GM23338 (cell line): ENCODE measurements around the gene SMC2. TPM values are rescaled to one million over a fixed set of nuclear protein-coding genes. Genes with fewer than 3 reads are reported as not detected.
A peak's percentile ranks its signal among the peaks of the same experiment; 100 is the strongest.

ENCODE experiments used
- ATAC-seq: fragments of 200-7000 bp; cut with Tn5 transposase; 3 replicates; pipeline ENCODE4 v1.9.1; 2020
- DNase-seq: peaks from one replicate; pipeline ENCODE4 v3.0.0-alpha.2; 2015; ENCODE audit warnings: low spot score
- H2AFZ ChIP-seq: fragments of 200-600 bp; sonication (generic); 2 replicates; pipeline ENCODE4 v1.8.0; 2016; ENCODE audit warnings: antibody characterized with exemption, mild to moderate bottlenecking, moderate library complexity
- H3F3A ChIP-seq: fragments of 200-600 bp; sonication (generic); replicated peaks from 2 replicates; pipeline ENCODE4 v1.8.0; 2017; ENCODE audit warnings: antibody characterized with exemption, mixed run types, low read depth
- H3K27ac ChIP-seq: fragments of 200-600 bp; sonication (generic); 2 replicates; pipeline ENCODE4 v1.6.1; 2016; ENCODE audit warnings: low read depth
- H3K27me3 ChIP-seq: fragments of 200-600 bp; sonication (generic); 2 replicates; pipeline ENCODE4 v1.8.0; 2016; ENCODE audit warnings: mild to moderate bottlenecking, mixed run types, moderate library complexity; ENCODE audit not compliant: insufficient read depth
- H3K36me3 ChIP-seq: fragments of 200-600 bp; sonication (generic); 2 replicates; pipeline ENCODE4 v1.8.0; 2016; ENCODE audit warnings: mild to moderate bottlenecking; ENCODE audit not compliant: insufficient read depth
- H3K4me1 ChIP-seq: fragments of 200-600 bp; sonication (generic); 2 replicates; pipeline ENCODE4 v1.8.0; 2016; ENCODE audit warnings: mild to moderate bottlenecking, moderate library complexity; ENCODE audit not compliant: insufficient read depth
- H3K4me2 ChIP-seq: fragments of 200-600 bp; sonication (generic); 2 replicates; pipeline ENCODE4 v1.7.1; 2017; ENCODE audit warnings: mixed run types
- H3K4me3 ChIP-seq: fragments of 200-600 bp; sonication (generic); 2 replicates; pipeline ENCODE4 v1.6.1; 2016; ENCODE audit warnings: mixed run types
- H3K79me2 ChIP-seq: fragments of 200-600 bp; sonication (generic); replicated peaks from 2 replicates; pipeline ENCODE4 v1.8.0; 2017; ENCODE audit warnings: mild to moderate bottlenecking; ENCODE audit not compliant: insufficient read depth
- H3K9me2 ChIP-seq: fragments of 200-600 bp; sonication (generic); 2 replicates; pipeline ENCODE4 v1.8.0; 2017; ENCODE audit not compliant: insufficient read depth
- H4K20me1 ChIP-seq: fragments of 200-600 bp; sonication (generic); replicated peaks from 2 replicates; pipeline ENCODE4 v1.8.0; 2017; ENCODE audit warnings: mild to moderate bottlenecking; ENCODE audit not compliant: insufficient read depth
- H3K27ac Mint-ChIP-seq: 2 replicates; pipeline ENCODE4 v1.8.0; 2020; ENCODE audit warnings: inconsistent platforms, mild to moderate bottlenecking, moderate library complexity, mixed read lengths
- H3K27me3 Mint-ChIP-seq: 3 replicates; pipeline ENCODE4 v1.8.0; 2022; ENCODE audit warnings: low read depth, mild to moderate bottlenecking, moderate library complexity, mixed read lengths, inconsistent platforms; ENCODE audit not compliant: insufficient read depth, poor library complexity
- H3K36me3 Mint-ChIP-seq: 3 replicates; pipeline ENCODE4 v1.8.0; 2021; ENCODE audit warnings: low read depth, mild to moderate bottlenecking, inconsistent platforms, moderate library complexity, mixed read lengths
- H3K4me1 Mint-ChIP-seq: 3 replicates; pipeline ENCODE4 v1.8.0; 2020; ENCODE audit warnings: mild to moderate bottlenecking, inconsistent platforms, mixed read lengths
- H3K4me3 Mint-ChIP-seq: 3 replicates; pipeline ENCODE4 v1.8.0; 2021; ENCODE audit warnings: moderate library complexity, mild to moderate bottlenecking, inconsistent platforms, mixed read lengths
- H3K9me3 Mint-ChIP-seq: 3 replicates; pipeline ENCODE4 v1.8.0; 2020; ENCODE audit warnings: moderate library complexity, mild to moderate bottlenecking, inconsistent platforms, mixed read lengths
- CREB1 ChIP-seq: fragments of 250-450 bp; sonication (Bioruptor Pico); IDR thresholded peaks from 2 replicates; pipeline ENCODE4 v1.5.0; 2020; ENCODE audit warnings: low read depth, mild to moderate bottlenecking, moderate library complexity
- EZH2phosphoT487 ChIP-seq: fragments of 200-600 bp; sonication (generic); IDR thresholded peaks from one replicate; pipeline ENCODE4 v1.8.1; 2018; ENCODE audit warnings: antibody characterized with exemption; ENCODE audit not compliant: unreplicated experiment
- JUNB ChIP-seq: IDR thresholded peaks from one replicate; pipeline ENCODE4 v1.6.1; 2016; ENCODE audit warnings: antibody characterized with exemption; ENCODE audit not compliant: unreplicated experiment
- POLR2AphosphoS5 ChIP-seq: IDR thresholded peaks from 2 replicates; pipeline ENCODE4 v1.6.1; 2016; ENCODE audit warnings: antibody characterized with exemption, low read depth
- STAT1 ChIP-seq: IDR thresholded peaks from one replicate; pipeline ENCODE4 v1.6.1; 2016; ENCODE audit warnings: antibody characterized with exemption; ENCODE audit not compliant: unreplicated experiment
- ZNF331 ChIP-seq: fragments of 250-450 bp; sonication (Bioruptor Pico); IDR thresholded peaks from 2 replicates; pipeline ENCODE4 v1.5.0; 2020; ENCODE audit warnings: low read depth, mild to moderate bottlenecking, moderate library complexity
- polyA plus RNA-seq: library from polyadenylated mRNA; unstranded; fragments of >200 nt; fragmentation: Nextera tagmentation; extraction: Ambion mirVana; gene quantifications from 2 replicates; pipeline ENCODE4 v1.2.1, GENCODE V29; 2016
- total RNA-seq: library from RNA; depleted of rRNA; stranded (reverse); fragments of >200 nt; shearing (Covaris generic); gene quantifications from 2 replicates; pipeline ENCODE4 v1.2.3, GENCODE V29; 2014
- TF ChIP-seq, protein P1 (sequence below): fragments of 250-450 bp; sonication (Bioruptor Pico); IDR thresholded peaks from 2 replicates; pipeline ENCODE4 v1.5.0; 2020; ENCODE audit warnings: mild to moderate bottlenecking, moderate library complexity
- TF ChIP-seq, protein P2 (sequence below), 2 experiments: fragments of 200-600 bp in 1 of 2; sonication (generic) in 1 of 2; conservative IDR thresholded peaks; 2 replicates each; pipeline versions ENCODE4 v1.5.1 to v1.6.1; 2016 to 2017; ENCODE audit warnings: antibody characterized with exemption in 2 of 2, low read depth in 2 of 2, mild to moderate bottlenecking in 2 of 2, moderate library complexity in 1 of 2

Gene SMC2
- total and polyA plus RNA-seq, 2 experiments from 2014 or later, result 32.7 to 123 TPM

DNA sequence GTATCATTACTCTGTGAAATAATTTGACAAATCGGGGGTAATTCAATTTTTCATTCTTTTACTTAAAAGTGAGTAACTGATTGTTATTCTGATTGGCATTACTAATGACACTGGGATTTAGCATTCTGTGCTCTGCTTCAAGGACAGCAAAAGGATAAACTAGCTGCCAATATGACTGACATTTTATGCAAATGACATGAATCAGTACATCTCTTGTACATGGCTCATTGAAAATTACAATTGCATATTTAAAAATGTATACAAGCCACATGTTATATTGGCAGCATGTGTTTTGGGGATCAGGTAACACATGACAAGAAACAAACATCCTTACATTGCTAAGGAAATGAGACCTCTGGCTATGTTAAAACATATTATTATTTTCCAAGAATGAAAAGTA is 79.0 kb downstream of the SMC2 start (continued):
- TF ChIP-seq ZNF331 (CRISPR knock-in tag), result no peak
- no peak for TF ChIP-seq POLR2AphosphoS5

DNA sequence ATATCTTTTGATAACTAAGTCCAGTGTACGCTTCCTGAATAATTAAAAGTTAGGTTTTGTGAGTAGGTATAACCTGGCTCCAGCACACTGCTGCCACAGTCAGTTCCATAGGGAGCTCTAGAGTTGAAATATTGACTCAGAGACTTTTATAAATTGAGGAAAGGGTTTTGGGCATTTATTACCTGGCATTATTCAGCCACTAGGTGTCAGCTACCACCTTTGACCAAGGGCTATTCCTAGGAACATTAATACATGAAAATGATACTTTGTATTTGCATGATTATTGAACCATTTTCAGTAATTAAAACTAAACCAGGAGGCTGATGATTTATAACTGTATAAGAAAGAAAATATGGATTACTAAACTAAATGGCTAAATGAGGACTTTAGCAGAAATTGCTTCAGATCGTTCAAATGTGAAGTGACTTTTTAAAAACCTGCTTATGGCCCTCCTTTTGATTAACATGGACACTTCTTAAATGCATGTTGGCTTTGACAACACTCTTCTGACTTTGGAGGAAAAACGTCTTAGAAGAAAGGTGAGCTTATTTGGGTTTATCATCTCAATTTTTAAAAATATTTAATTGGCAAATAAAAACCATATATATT is 83.0 kb downstream of the SMC2 start:
- Mint-ChIP-seq H3K36me3 (no peaks in the 10 kb centered on the region), H3K4me1 (peaks cover 2% of the 10 kb centered on the region; the same call in 1 of the 3 replicates), H3K27ac (no peak overlapping the region), H3K9me3 (no peaks in the 10 kb centered on the region), H3K27me3 (no peaks in the 10 kb centered on the region), H3K4me3 (no peak overlapping the region)
- ATAC-seq (peak; percentile 45; the same call in 2 of the 3 replicates), DNase-seq (peak; percentile 53)
- Histone ChIP-seq H3K4me2 (no peak overlapping the region), H3K27me3 (no peaks in the 10 kb centered on the region), H3K4me3 (no peak overlapping the region), H3K79me2 (no peaks in the 10 kb centered on the region), H2AFZ (no peak overlapping the region), H3K27ac (no peak overlapping the region), H3F3A (no peaks in the 10 kb centered on the region), H3K36me3 (no peaks in the 10 kb centered on the region), H3K9me2 (no peaks in the 10 kb centered on the region), H3K4me1 (0 out of 2 replicates have a peak, but pooled peaks cover 4% of the 10 kb centered on the region), H4K20me1 (no peaks in the 10 kb centered on the region)
- TF ChIP-seq, protein P1, sequence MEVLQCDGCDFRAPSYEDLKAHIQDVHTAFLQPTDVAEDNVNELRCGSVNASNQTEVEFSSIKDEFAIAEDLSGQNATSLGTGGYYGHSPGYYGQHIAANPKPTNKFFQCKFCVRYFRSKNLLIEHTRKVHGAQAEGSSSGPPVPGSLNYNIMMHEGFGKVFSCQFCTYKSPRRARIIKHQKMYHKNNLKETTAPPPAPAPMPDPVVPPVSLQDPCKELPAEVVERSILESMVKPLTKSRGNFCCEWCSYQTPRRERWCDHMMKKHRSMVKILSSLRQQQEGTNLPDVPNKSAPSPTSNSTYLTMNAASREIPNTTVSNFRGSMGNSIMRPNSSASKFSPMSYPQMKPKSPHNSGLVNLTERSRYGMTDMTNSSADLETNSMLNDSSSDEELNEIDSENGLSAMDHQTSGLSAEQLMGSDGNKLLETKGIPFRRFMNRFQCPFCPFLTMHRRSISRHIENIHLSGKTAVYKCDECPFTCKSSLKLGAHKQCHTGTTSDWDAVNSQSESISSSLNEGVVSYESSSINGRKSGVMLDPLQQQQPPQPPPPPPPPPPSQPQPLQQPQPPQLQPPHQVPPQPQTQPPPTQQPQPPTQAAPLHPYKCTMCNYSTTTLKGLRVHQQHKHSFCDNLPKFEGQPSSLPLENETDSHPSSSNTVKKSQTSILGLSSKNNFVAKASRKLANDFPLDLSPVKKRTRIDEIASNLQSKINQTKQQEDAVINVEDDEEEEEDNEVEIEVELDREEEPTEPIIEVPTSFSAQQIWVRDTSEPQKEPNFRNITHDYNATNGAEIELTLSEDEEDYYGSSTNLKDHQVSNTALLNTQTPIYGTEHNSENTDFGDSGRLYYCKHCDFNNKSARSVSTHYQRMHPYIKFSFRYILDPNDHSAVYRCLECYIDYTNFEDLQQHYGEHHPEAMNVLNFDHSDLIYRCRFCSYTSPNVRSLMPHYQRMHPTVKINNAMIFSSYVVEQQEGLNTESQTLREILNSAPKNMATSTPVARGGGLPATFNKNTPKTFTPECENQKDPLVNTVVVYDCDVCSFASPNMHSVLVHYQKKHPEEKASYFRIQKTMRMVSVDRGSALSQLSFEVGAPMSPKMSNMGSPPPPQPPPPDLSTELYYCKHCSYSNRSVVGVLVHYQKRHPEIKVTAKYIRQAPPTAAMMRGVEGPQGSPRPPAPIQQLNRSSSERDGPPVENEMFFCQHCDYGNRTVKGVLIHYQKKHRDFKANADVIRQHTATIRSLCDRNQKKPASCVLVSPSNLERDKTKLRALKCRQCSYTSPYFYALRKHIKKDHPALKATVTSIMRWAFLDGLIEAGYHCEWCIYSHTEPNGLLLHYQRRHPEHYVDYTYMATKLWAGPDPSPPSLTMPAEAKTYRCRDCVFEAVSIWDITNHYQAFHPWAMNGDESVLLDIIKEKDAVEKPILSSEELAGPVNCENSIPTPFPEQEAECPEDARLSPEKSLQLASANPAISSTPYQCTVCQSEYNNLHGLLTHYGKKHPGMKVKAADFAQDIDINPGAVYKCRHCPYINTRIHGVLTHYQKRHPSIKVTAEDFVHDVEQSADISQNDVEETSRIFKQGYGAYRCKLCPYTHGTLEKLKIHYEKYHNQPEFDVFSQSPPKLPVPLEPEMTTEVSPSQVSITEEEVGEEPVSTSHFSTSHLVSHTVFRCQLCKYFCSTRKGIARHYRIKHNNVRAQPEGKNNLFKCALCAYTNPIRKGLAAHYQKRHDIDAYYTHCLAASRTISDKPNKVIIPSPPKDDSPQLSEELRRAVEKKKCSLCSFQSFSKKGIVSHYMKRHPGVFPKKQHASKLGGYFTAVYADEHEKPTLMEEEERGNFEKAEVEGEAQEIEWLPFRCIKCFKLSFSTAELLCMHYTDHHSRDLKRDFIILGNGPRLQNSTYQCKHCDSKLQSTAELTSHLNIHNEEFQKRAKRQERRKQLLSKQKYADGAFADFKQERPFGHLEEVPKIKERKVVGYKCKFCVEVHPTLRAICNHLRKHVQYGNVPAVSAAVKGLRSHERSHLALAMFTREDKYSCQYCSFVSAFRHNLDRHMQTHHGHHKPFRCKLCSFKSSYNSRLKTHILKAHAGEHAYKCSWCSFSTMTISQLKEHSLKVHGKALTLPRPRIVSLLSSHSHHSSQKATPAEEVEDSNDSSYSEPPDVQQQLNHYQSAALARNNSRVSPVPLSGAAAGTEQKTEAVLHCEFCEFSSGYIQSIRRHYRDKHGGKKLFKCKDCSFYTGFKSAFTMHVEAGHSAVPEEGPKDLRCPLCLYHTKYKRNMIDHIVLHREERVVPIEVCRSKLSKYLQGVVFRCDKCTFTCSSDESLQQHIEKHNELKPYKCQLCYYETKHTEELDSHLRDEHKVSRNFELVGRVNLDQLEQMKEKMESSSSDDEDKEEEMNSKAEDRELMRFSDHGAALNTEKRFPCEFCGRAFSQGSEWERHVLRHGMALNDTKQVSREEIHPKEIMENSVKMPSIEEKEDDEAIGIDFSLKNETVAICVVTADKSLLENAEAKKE (CRISPR knock-in tag), result no peak
- TF ChIP-seq JUNB, result no peak
- TF ChIP-seq, protein P2, sequence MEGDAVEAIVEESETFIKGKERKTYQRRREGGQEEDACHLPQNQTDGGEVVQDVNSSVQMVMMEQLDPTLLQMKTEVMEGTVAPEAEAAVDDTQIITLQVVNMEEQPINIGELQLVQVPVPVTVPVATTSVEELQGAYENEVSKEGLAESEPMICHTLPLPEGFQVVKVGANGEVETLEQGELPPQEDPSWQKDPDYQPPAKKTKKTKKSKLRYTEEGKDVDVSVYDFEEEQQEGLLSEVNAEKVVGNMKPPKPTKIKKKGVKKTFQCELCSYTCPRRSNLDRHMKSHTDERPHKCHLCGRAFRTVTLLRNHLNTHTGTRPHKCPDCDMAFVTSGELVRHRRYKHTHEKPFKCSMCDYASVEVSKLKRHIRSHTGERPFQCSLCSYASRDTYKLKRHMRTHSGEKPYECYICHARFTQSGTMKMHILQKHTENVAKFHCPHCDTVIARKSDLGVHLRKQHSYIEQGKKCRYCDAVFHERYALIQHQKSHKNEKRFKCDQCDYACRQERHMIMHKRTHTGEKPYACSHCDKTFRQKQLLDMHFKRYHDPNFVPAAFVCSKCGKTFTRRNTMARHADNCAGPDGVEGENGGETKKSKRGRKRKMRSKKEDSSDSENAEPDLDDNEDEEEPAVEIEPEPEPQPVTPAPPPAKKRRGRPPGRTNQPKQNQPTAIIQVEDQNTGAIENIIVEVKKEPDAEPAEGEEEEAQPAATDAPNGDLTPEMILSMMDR (conservative IDR thresholded peaks at IDR 0.05; ENCODE audit: low read depth in 2 of 2), result peak; percentile 70 to 78
- no peak for TF ChIP-seq STAT1
- no peak for TF ChIP-seq ZNF331 (CRISPR knock-in tag)
- TF ChIP-seq EZH2phosphoT487, result no peak
- TF ChIP-seq CREB1 (CRISPR knock-in tag), result no peak
